Neural crest cell (in vitro differentiated cells): Measurements from ENCODE around the gene GSTCD. TPM values are rescaled to one million over a fixed set of nuclear protein-coding genes. Genes with fewer than 3 reads are reported as not detected.

Experiments
- DNase-seq: peaks from one replicate; pipeline ENCODE4 v3.0.0; 2021; ENCODE audit warnings: low read depth, mixed read lengths, low spot score
- H3K27ac Mint-ChIP-seq: one replicate; pipeline ENCODE4 v1.8.0; 2021; ENCODE audit warnings: mild to moderate bottlenecking, mixed read lengths; ENCODE audit not compliant: unreplicated experiment
- H3K27me3 Mint-ChIP-seq: 2 replicates; pipeline ENCODE4 v1.8.0; 2021; ENCODE audit warnings: low read depth, mild to moderate bottlenecking, mixed read lengths
- H3K36me3 Mint-ChIP-seq: 2 replicates; pipeline ENCODE4 v1.8.0; 2021; ENCODE audit warnings: low read depth, mild to moderate bottlenecking, mixed read lengths
- H3K4me1 Mint-ChIP-seq: 2 replicates; pipeline ENCODE4 v1.8.0; 2021; ENCODE audit warnings: mixed read lengths
- H3K4me3 Mint-ChIP-seq: one replicate; pipeline ENCODE4 v1.8.0; 2021; ENCODE audit warnings: mild to moderate bottlenecking, mixed read lengths
- H3K9me3 Mint-ChIP-seq: 2 replicates; pipeline ENCODE4 v1.8.0; 2021; ENCODE audit warnings: mixed read lengths
- total RNA-seq: library from RNA; stranded (reverse); gene quantifications from 2 replicates; pipeline ENCODE4 v1.2.1, GENCODE V29; 2021
- TF ChIP-seq, protein P1 (sequence below): fragments of 200-600 bp; sonication (generic); conservative IDR thresholded peaks from 2 replicates; pipeline ENCODE4 v1.5.0; 2021; ENCODE audit warnings: antibody characterized with exemption, mild to moderate bottlenecking

The GSTCD gene
- total RNA-seq, 1 donor from 2014 or later: 30.6 TPM

DNA sequence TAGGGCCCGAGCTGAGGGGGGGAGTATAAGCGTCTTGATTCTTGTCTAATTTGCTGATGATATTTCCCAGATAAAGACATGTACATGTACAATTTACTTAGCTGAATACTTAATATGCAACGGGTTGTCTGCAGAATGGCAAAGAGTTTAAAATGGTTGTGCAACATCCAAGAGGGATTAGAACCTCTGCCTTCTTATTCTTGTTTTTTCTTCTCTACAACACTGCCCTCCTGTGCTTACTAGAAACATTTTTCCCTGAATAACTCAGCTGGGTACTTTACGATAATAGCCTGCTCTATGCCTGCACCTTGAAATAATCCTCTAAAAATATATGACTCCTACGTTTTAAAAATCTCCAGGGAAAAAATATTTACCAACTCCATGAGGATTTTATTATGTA is 41.9 kb upstream of the GSTCD start:
- no peaks in the 10 kb centered on the region for H3K36me3 Mint-ChIP-seq
- H3K4me1 Mint-ChIP-seq: no peaks in the 10 kb centered on the region
- H3K9me3 Mint-ChIP-seq: no peaks in the 10 kb centered on the region
- peaks cover 40% of the 10 kb centered on the region for H3K27me3 Mint-ChIP-seq
- DNase-seq: no peak
- H3K4me3 Mint-ChIP-seq: no peak overlapping the region
- H3K27ac Mint-ChIP-seq: no peak overlapping the region
- TF ChIP-seq, protein P1, sequence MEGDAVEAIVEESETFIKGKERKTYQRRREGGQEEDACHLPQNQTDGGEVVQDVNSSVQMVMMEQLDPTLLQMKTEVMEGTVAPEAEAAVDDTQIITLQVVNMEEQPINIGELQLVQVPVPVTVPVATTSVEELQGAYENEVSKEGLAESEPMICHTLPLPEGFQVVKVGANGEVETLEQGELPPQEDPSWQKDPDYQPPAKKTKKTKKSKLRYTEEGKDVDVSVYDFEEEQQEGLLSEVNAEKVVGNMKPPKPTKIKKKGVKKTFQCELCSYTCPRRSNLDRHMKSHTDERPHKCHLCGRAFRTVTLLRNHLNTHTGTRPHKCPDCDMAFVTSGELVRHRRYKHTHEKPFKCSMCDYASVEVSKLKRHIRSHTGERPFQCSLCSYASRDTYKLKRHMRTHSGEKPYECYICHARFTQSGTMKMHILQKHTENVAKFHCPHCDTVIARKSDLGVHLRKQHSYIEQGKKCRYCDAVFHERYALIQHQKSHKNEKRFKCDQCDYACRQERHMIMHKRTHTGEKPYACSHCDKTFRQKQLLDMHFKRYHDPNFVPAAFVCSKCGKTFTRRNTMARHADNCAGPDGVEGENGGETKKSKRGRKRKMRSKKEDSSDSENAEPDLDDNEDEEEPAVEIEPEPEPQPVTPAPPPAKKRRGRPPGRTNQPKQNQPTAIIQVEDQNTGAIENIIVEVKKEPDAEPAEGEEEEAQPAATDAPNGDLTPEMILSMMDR: no peak

DNA sequence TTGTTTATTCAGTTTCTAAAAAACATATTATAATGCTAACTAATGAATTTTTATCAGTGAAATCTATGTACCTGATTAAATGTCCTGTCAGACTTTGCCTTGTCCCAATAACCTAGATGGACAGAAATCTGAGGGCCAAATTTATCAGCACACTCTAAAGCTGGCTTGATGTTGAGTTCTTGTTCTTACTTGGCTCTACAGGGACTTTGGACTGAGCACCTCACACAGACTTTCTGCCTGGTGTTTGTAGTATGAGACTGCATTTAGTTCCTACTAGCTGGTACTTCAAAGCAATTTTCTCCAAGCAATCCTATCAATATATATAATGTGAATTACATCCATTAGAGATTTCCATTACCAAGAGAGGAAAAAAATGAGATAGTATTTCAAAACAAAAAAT is 37.9 kb upstream of the GSTCD start:
- TF ChIP-seq, protein P1: no peak
- H3K27me3 Mint-ChIP-seq: peaks cover 43% of the 10 kb centered on the region
- H3K4me3 Mint-ChIP-seq: no peak overlapping the region
- no peaks in the 10 kb centered on the region for H3K4me1 Mint-ChIP-seq
- no peak for DNase-seq
- H3K9me3 Mint-ChIP-seq: no peaks in the 10 kb centered on the region
- no peaks in the 10 kb centered on the region for H3K36me3 Mint-ChIP-seq
- H3K27ac Mint-ChIP-seq: no peak overlapping the region

DNA sequence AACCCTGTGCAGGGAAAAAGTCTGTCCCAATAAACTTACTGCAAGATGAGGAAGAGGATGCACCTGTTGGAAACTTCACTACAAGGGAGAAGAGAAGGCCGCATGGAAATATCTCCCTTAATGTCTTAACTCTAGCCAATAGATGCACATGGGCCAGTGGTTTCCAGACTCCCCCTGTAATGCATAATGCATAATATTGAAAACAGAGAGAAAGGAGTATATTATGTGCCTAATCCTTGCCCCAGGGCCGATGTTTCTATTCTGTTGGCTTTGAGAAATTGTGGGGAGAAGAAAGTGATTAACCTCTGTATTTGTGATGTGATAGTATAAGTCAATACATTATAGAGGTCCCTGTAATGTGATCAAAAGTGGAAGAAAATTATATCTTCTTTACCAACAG is 37.3 kb upstream of the GSTCD start:
- TF ChIP-seq, protein P1: no peak

DNA sequence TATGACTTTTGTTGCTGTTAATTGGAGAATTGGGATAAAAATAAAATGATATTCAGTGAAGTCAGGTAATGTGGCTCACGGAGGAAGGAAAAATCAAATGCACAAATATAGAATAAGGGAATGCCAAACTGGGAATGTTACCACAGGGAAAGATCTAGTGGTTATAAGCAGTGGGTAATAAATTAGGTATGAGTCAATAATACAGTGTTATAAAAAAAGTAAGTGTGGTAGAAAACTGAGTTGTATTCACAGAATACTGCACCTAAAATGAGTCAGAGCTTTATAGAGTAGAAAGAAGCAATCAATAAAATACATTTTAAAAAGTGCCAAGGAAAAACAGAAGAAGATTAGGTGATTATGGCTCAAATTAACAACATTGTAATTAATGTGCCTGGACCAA is 34.6 kb upstream of the GSTCD start:
- Mint-ChIP-seq H3K4me1 (no peaks in the 10 kb centered on the region), H3K27ac (no peak overlapping the region), H3K9me3 (no peaks in the 10 kb centered on the region), H3K36me3 (no peaks in the 10 kb centered on the region), H3K27me3 (peaks cover 26% of the 10 kb centered on the region), H3K4me3 (no peak overlapping the region)
- no peak for DNase-seq
- TF ChIP-seq, protein P1: no peak

More for the DNA sequence above, 37.3 kb upstream of the GSTCD start:
- DNase-seq: no peak
- no peaks in the 10 kb centered on the region for H3K36me3 Mint-ChIP-seq
- H3K4me1 Mint-ChIP-seq: no peaks in the 10 kb centered on the region
- no peak overlapping the region for H3K4me3 Mint-ChIP-seq
- no peaks in the 10 kb centered on the region for H3K9me3 Mint-ChIP-seq
- H3K27ac Mint-ChIP-seq: no peak overlapping the region
- H3K27me3 Mint-ChIP-seq: peaks cover 40% of the 10 kb centered on the region

DNA sequence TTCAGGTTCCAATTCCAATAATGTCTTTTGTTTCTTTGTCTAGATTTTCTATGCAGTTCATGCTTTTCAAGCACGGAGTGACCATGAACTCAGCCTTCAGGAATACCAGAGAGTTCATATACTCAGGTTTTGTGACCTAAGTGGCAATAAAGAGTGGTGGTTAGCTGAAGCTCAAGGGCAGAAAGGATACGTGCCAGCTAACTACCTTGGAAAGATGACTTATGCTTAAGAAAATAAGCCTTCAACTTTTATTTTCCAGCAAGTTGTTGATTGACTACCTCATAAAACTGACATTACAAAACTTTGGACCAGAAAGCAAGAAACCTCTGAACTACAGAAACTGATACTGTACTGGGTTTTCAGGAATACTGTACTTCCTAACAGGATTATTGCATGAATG is 30.9 kb upstream of the GSTCD start:
- no peak for DNase-seq
- H3K4me1 Mint-ChIP-seq: no peaks in the 10 kb centered on the region
- H3K27ac Mint-ChIP-seq: no peak overlapping the region
- TF ChIP-seq, protein P1: no peak
- H3K27me3 Mint-ChIP-seq: peaks cover 6% of the 10 kb centered on the region
- H3K4me3 Mint-ChIP-seq: no peak overlapping the region
- peaks cover under 1% of the 10 kb centered on the region for H3K36me3 Mint-ChIP-seq
- no peaks in the 10 kb centered on the region for H3K9me3 Mint-ChIP-seq

DNA sequence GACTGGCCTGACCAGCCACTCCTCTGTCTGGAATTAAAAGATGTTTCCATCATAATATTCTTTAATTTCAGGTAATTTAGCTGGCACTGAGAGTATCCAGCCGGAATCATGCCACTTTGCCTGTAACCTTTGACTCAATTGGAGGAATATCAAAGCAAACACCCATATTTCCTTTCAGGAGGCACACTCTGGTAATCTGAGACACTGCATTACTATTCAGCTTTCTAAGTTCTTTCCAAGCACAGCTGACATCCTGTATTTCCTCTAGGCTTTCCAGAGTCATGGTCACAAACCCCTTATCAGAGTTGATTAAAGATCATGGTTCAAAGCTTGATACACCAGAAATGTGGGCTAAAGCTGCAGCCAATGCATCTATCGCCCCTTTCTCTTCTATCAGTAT is 29.4 kb upstream of the GSTCD start:
- Mint-ChIP-seq H3K36me3 (peaks cover 4% of the 10 kb centered on the region), H3K4me1 (no peaks in the 10 kb centered on the region), H3K27me3 (no peaks in the 10 kb centered on the region), H3K27ac (no peak overlapping the region), H3K4me3 (no peak overlapping the region), H3K9me3 (no peaks in the 10 kb centered on the region)
- DNase-seq: no peak
- TF ChIP-seq, protein P1: no peak
